GM12865 (cell line): ENCODE results near the gene EIF5AL1.
"Not testable (repeated sequence)": the region's sequence is repeated elsewhere in the genome, so short reads cannot be mapped to it uniquely, and the experiment has no call there.

Source experiments
- DNase-seq: peaks from one replicate; pipeline ENCODE4 v3.0.0; 2010; ENCODE audit warnings: low read depth
- H3K4me3 ChIP-seq: 2 replicates; pipeline ENCODE4 v1.5.1; 2011; ENCODE audit warnings: mild to moderate bottlenecking, low read depth, low read length, control low read depth
- TF ChIP-seq, protein P1 (sequence below): IDR thresholded peaks from 2 replicates; pipeline ENCODE4 v1.5.1; 2011; ENCODE audit warnings: low read length, control low read depth, low read depth, inconsistent platforms; ENCODE audit not compliant: insufficient read depth; ENCODE audit errors: missing control alignments

The EIF5AL1 gene

DNA sequence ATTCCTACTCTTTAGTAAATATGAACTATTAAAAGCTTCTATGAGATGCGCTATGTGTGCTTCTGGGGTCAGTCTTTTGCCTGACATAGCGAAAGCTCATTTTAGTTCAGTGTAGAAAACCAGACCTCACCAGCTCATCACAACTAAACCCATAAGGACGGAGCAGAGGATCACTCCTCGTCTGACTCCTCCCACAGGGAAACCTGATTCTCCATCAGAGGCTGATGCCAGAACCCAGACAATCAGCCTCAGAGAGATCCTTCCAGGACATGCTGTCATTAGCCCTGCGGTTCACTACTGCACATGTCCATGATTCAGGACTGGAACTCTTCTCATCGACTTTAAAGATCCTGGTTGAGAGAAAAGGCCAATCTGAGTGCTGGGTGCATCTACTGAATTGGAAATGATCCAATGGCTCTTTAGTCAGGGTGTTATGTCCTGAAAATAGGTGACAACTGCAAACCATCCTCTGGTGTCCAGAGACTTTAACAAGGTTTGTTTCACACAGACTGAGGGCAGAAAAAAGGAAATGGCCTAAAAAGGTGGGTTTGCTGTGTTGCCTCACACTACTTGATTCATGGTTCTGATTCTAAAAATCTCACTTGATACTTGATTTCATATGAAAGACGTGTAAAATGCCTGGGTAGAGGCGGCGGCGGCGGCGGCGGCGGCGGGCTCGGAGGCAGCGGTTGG lies at the start of gene EIF5AL1:
Gene EIF5AL1, plus strand, starts transcription at position 643 of the 693 bp plus-strand sequence. CDS start 117 bp downstream, outside the sequence.
- DNase-seq, H3K4me3 ChIP-seq: not testable (repeated sequence)

GRCh38 chr10:79463578-79464496 lies 48.5 kb upstream of the EIF5AL1 start:
- H3K4me3 ChIP-seq: no peak overlapping the region
- TF ChIP-seq, protein P1, sequence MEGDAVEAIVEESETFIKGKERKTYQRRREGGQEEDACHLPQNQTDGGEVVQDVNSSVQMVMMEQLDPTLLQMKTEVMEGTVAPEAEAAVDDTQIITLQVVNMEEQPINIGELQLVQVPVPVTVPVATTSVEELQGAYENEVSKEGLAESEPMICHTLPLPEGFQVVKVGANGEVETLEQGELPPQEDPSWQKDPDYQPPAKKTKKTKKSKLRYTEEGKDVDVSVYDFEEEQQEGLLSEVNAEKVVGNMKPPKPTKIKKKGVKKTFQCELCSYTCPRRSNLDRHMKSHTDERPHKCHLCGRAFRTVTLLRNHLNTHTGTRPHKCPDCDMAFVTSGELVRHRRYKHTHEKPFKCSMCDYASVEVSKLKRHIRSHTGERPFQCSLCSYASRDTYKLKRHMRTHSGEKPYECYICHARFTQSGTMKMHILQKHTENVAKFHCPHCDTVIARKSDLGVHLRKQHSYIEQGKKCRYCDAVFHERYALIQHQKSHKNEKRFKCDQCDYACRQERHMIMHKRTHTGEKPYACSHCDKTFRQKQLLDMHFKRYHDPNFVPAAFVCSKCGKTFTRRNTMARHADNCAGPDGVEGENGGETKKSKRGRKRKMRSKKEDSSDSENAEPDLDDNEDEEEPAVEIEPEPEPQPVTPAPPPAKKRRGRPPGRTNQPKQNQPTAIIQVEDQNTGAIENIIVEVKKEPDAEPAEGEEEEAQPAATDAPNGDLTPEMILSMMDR: no peak
- no peak for DNase-seq

- TF ChIP-seq, protein P1: no peak
- no peak for DNase-seq
- no peak overlapping the region for H3K4me3 ChIP-seq
Observed at GRCh38 chr10:79465341-79465740, 47.0 kb upstream of the EIF5AL1 start.

DNA sequence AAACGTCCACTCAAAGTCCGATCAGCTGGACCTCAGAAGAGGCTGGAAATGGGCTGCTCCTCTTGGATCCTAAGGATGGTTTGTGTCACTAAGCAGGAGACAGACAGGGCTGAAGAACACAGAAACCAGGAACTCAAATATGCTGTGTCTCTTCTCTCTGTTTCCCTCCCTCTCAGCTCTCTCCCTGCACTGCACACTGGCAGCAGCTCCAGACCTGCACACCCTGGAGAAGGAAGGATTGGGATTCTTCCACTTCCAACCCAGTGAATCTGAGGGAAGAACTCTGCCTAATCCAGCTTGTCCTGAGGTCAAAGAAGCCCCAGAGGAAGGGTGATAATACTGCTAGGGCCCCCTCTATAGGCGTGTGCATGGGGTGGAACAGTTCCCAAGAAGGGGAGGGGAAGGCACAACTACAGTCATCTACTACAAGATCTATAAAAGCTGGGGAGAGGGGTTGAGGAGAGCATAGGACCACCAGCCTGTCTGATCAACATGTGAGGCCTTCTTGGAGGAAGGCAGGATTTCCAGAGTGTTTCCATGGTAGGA lies 44.2 kb upstream of the EIF5AL1 start:
- no peak overlapping the region for H3K4me3 ChIP-seq
- TF ChIP-seq, protein P1: no peak
- DNase-seq: no peak

DNA sequence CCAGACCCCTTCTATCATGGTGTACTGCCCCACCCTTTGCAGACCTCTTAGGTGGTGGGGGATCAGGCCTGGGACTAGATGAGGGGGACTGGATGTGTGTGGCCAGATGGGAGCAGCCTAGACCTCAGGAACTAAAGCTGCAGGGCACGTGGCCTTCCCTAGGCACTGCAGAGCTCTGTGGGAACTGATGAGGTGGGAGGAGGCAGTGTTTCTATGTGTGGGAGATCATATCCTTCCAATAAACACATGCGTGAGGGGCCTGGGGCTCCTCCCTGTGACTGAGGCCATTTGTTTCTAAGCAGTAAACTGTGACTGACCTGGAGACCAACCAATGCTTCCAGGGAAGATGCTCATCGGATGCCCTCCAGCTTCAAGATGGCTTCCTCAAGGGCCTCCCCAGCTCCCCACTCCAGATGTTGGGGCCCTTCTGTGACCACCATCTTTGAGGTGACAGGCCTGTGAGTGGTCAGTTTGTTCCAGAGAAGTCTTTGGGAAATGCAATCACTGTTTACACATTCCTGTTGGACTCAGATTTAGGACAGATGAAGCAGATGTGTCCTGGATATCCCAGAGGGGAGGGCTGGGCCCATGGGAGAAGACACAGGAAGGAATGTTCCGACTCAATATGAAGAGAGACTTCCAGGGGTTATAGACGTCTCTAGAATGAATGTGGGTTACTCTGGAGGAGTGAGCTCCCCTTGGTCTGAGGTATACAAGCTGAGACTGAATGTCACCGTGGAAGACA lies 43.3 kb upstream of the EIF5AL1 start:
- no peak for DNase-seq
- TF ChIP-seq, protein P1: no peak
- no peak overlapping the region for H3K4me3 ChIP-seq

GRCh38 chr10:79470096-79470495 lies 42.2 kb upstream of the EIF5AL1 start:
- TF ChIP-seq, protein P1: no peak
- no peak for DNase-seq
- H3K4me3 ChIP-seq: no peak overlapping the region
